GM10847 (cell line): Measurements from ENCODE around the gene GCNT4.

ENCODE experiments used
- POLR2A ChIP-seq: IDR thresholded peaks from 2 replicates; pipeline ENCODE4 v1.6.1; 2011; ENCODE audit not compliant: insufficient read length; ENCODE audit errors: extremely low read depth

GCNT4 gene

DNA sequence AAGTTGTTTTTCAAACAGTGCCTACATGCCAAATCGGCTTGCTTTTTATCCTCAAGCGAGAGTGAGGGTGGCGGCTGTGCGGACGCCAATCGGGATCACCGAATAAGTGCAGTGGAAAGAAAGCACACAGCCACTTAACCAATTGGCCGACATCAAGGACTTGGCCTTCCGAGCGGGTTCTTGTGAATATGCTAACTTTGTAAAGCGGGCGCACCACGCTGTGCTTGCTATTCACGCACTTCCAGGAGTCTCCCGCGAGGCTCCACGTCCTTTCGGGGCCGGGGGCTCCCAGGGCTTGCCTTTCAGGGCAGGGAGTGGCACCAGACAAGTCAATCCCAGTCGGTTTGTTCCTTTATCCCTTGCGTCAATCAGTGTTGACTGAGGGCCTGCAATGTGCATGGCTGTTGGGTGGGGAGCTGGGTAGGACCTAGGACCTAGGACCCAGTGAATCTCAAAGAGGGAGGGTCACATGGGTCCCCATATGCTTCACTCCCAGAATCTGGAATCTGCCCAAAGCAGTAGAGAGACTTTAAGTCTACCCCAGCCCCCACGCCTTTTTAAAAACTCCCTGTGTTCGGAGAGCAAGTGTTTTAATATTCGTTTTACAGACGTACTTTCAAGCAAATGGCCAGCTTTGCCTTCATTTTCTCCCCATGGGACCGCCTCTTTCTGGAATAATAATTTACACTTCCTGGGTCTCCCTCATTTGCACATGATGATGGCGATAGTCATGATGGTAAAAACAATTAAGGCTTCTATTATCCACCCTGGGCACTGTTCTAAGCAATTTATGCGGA lies 2.0 kb upstream of the GCNT4 start:
- TF ChIP-seq POLR2A = no peak

GRCh38 chr5:75053304-75054133 lies 1.2 kb upstream of the GCNT4 start:
- TF ChIP-seq POLR2A = no peak

DNA sequence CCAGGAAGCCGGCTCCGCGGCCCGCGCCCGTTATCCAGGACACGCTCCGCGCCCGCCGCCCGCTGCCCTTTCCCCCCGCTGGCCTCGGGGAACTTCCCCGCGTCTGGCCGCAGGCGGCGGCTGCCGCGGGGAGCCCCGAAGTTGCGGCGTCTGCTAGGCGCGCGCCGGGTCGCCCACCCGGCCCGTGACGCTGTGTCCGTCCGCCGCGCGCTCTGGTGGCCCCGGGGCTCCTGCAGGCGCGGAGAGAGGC lies 621 bp upstream of the GCNT4 start:
- TF ChIP-seq POLR2A = no peak

GRCh38 chr5:75051217-75051751 lies 1.1 kb downstream of the GCNT4 start:
- TF ChIP-seq POLR2A = no peak

DNA sequence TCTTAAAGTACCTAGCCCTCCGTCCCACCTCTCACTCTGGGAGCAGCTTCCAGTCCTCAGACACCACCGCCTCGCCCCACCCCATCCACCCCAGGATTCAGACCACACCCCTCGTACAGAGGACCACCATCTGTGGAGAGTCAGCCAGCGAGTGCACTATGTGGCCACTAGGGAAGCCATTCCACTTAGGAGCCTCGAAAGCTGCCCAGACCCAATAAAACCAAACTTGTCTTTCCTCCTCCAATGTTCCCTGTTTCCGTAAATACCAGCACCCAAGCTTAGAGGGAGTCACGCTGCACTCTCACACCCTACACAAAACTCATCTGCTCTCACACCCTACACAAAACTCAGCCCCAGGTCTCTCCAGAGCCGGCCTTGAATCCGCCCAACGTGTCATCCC lies 1.9 kb downstream of the GCNT4 start:
- TF ChIP-seq POLR2A = no peak

DNA sequence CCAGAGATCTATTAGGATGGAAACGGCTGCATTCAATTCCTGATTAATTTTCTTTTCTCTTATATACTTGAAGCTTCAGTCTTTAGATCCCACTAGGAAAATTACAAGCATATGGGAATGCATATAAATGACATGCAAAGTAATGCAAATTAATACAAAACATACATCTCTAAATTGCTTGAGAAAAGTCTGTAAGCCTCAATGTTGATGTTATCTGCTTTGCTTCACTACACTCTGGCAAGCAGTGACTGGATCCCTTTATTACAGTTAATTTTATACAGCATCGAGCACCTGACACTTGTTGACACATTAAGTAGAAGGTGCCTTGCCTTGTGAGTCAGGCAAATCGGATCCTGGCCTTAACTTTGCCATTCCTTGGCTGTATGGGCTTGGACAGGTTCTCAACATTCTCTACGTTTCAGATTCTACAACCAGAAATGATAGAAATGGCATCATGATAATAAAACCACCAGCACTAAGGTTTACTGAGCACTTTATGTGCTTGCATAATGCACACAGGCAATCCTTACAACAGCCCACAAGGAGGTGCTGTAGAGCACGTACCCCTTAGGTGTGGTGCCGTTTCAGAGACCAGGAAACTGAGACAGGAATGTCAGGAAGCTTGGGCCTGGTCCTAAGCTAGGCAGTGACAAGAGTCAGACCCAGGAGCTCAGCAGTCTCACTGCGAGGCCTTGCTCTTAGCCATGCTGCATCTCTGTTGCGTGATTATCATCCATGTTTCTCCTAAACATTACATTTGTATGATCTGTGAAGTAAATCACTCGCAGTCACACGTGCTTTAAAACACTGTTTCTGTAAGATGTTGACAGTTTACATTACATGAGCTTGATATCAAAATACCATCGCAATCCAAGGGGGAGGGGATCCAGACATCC lies 2.7 kb downstream of the GCNT4 start:
- no peak for TF ChIP-seq POLR2A

- TF ChIP-seq POLR2A = no peak
Measured at GRCh38 chr5:75048457-75048953, 3.9 kb downstream of the GCNT4 start.

DNA sequence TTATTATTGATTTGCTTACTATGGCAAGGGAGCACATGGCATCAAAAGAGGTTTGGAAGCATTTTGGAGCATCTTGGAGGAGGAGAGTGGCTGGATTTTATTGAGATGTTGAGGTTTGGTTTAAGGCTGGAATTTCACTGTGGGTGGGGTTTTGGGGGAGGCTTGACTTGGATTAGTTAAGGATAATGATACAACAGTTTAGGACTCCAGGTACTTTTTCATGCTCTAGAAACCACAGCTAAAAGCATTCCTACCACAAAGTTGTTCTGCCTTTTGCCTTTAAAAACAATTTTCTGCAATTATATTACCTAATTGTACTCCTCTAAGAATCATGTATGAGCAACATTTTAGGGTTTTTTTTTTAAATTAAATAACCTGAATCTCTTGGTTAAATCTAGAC lies 5.0 kb downstream of the GCNT4 start:
- TF ChIP-seq POLR2A = no peak

- TF ChIP-seq POLR2A = no peak
Measured at GRCh38 chr5:75046366-75047142, 5.8 kb downstream of the GCNT4 start.

- no peak for TF ChIP-seq POLR2A
Measured at GRCh38 chr5:75045071-75045470, 7.3 kb downstream of the GCNT4 start.

DNA sequence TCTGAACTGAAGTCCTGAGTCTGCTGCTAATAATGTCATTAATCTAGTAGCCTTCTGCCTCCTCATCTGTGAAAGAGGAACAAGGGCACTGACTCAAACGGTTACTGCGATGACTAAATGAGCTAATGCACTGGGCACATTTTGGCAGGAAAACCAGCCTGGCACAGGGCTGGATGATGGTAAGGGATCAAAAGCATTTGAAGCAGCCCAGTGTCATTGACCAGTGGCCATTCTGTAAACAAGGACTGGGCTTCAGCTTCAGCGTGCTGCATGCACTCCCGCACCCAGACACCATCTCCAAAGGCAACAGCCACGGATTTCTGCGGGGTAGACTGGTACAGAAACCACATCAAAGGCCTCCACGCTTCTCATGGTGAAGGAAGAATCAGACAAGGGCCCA lies 8.0 kb downstream of the GCNT4 start:
- TF ChIP-seq POLR2A = no peak

DNA sequence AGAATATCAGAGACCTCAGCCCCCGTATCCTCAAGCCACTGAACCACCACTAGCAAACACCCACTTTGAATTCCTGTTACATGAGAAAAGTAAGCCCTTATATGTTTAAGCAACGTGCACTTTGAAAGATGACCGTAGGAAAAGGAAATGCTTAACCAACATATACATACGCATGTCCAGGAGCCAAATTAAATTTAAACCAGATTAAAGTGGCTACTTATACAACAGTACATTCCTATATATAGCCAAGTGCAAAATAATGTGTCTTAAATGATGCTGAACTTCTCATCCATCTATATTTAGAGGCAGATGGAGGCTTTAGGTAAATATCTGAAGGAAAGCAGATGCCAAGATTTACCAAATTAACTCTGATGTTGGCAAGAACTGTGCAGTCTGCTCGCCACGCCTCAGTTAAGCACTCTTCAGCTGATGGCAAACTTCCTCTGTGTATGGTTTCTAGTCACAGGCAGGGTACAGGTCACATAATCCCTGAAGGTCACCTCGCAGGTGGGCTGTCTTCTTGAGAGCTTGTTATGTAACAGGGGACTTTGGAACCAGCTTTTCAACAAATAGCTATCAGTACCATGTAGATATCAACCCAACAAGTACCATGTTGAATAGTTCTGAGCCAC lies 8.6 kb downstream of the GCNT4 start:
- no peak for TF ChIP-seq POLR2A

- no peak for TF ChIP-seq POLR2A
Measured at GRCh38 chr5:75042522-75042921, 9.8 kb downstream of the GCNT4 start.

DNA sequence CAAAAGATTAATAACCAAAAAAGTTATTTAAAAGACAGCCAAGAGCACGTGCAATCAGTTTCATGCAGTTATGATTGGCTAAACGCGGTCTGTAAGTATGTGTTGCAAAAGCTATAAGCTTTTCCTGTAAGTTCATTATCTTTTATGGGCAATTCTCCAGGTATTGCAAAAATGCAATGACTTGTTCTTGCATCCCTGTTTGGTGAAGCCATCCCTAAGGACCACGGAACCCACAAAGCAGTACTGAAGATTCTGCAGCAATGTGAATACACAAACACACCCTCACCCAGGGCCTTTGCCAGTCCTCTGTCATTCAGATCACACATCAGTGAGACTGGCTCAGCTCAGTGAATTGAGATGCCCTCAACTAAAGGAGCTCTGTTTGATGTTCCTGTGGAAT lies 11.4 kb downstream of the GCNT4 start:
- TF ChIP-seq POLR2A = no peak
